ENCODE data around the gene TRPC4AP.

DNA sequence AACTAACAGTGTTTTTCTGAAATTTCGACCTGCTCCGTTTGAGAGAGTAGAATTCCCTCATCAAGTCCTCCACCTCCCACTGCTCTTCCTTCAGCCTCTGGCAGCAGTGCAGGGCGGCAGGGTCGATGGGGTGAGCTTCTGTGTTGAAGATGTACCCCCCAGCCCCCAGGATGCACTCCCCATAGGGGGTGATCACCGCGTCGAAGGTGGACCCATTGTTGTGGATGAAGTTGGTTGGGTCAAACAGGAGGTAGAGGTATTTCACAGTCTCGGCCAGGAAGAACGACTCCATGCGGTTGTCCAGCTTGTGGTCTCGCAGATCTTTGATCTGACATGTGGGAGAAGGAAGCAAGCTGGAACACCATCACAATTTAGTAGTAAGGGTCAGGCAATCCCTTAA lies 23.0 kb upstream of the TRPC4AP start:
- TF ChIP-seq, protein P1, sequence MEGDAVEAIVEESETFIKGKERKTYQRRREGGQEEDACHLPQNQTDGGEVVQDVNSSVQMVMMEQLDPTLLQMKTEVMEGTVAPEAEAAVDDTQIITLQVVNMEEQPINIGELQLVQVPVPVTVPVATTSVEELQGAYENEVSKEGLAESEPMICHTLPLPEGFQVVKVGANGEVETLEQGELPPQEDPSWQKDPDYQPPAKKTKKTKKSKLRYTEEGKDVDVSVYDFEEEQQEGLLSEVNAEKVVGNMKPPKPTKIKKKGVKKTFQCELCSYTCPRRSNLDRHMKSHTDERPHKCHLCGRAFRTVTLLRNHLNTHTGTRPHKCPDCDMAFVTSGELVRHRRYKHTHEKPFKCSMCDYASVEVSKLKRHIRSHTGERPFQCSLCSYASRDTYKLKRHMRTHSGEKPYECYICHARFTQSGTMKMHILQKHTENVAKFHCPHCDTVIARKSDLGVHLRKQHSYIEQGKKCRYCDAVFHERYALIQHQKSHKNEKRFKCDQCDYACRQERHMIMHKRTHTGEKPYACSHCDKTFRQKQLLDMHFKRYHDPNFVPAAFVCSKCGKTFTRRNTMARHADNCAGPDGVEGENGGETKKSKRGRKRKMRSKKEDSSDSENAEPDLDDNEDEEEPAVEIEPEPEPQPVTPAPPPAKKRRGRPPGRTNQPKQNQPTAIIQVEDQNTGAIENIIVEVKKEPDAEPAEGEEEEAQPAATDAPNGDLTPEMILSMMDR (IDR thresholded peaks at IDR 0.05 in 2 of 3, conservative IDR thresholded peaks at IDR 0.05 in 1 of 3; ENCODE audit: control insufficient read depth in 2 of 3, extremely low read depth in 1 of 3, insufficient read depth in 1 of 3, low read depth in 3 of 3, low read length in 3 of 3) = no peak
- TF ChIP-seq POLR2A (IDR thresholded peaks at IDR 0.05; ENCODE audit: low read depth, low read length) (no peak), NFYB (IDR thresholded peaks at IDR 0.05; ENCODE audit: insufficient read depth, low read depth, low read length) (no peak), HCFC1 (IDR thresholded peaks at IDR 0.05; ENCODE audit: low read length) (no peak), ESRRA (IDR thresholded peaks at IDR 0.05; ENCODE audit: low read length) (no peak), CHD2 (IDR thresholded peaks at IDR 0.05; ENCODE audit: borderline replicate concordance, low read depth, low read length) (no peak), POLR2AphosphoS5 (IDR thresholded peaks at IDR 0.05; ENCODE audit: low read length) (no peak)
- TF ChIP-seq, protein P2, sequence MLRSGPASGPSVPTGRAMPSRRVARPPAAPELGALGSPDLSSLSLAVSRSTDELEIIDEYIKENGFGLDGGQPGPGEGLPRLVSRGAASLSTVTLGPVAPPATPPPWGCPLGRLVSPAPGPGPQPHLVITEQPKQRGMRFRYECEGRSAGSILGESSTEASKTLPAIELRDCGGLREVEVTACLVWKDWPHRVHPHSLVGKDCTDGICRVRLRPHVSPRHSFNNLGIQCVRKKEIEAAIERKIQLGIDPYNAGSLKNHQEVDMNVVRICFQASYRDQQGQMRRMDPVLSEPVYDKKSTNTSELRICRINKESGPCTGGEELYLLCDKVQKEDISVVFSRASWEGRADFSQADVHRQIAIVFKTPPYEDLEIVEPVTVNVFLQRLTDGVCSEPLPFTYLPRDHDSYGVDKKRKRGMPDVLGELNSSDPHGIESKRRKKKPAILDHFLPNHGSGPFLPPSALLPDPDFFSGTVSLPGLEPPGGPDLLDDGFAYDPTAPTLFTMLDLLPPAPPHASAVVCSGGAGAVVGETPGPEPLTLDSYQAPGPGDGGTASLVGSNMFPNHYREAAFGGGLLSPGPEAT (IDR thresholded peaks at IDR 0.05; ENCODE audit: low read depth) = no peak

Measured in GM12878 (cell line).